Ishikawa (cell line): ENCODE measurements around the gene VWC2L.
A peak's percentile ranks its signal among the peaks of the same experiment; 100 is the strongest.

Experiments
- CEBPB ChIP-seq: IDR thresholded peaks from 2 replicates; pipeline ENCODE4 v1.6.1; 2012
- CREB1 ChIP-seq: IDR thresholded peaks from 2 replicates; pipeline ENCODE4 v1.6.1; 2012; ENCODE audit warnings: low read depth
- EGR1 ChIP-seq: IDR thresholded peaks from 2 replicates; pipeline ENCODE4 v1.6.1; 2012
- EP300 ChIP-seq: IDR thresholded peaks from 2 replicates; pipeline ENCODE4 v1.6.1; 2012; ENCODE audit warnings: borderline replicate concordance
- MAX ChIP-seq: IDR thresholded peaks from 2 replicates; pipeline ENCODE4 v1.6.1; 2012
- RAD21 ChIP-seq: IDR thresholded peaks from 2 replicates; pipeline ENCODE4 v1.6.1; 2012; ENCODE audit warnings: low read depth
- REST ChIP-seq: IDR thresholded peaks from 2 replicates; pipeline ENCODE4 v1.6.1; 2012; ENCODE audit warnings: low read depth, mild to moderate bottlenecking
- TAF1 ChIP-seq: IDR thresholded peaks from 2 replicates; pipeline ENCODE4 v1.6.1; 2012; ENCODE audit warnings: low read depth, mild to moderate bottlenecking
- TCF12 ChIP-seq: IDR thresholded peaks from 2 replicates; pipeline ENCODE4 v1.6.1; 2012; ENCODE audit warnings: low read depth
- USF1 ChIP-seq: IDR thresholded peaks from 2 replicates; pipeline ENCODE4 v1.6.1; 2012
- YY1 ChIP-seq: IDR thresholded peaks from 2 replicates; pipeline ENCODE4 v1.6.1; 2012; ENCODE audit warnings: low read depth

- no peak for TF ChIP-seq TCF12
- TF ChIP-seq REST: no peak
- TF ChIP-seq CEBPB: no peak
- TF ChIP-seq RAD21: peak; percentile 28; the same call in 1 of the 2 replicates
- TF ChIP-seq EP300: no peak
- TF ChIP-seq YY1: no peak
- no peak for TF ChIP-seq CREB1
- TF ChIP-seq EGR1: no peak
- no peak for TF ChIP-seq USF1
- no peak for TF ChIP-seq TAF1
- no peak for TF ChIP-seq MAX
Observed at GRCh38 chr2:214591366-214591765, 180.5 kb downstream of the VWC2L start.
